Esophagus squamous epithelium (tissue), 5 donors: ENCODE results near the gene MPI. TPM values are rescaled to one million over a fixed set of nuclear protein-coding genes. Genes with fewer than 3 reads are reported as not detected.

Source experiments
- DNase-seq: peaks from one replicate; lab custom pipeline; 2025; lab: John Stamatoyannopoulos, UW
- H3K27ac ChIP-seq, 4 donors: fragments of 200-600 bp; sonication (generic); one replicate each; pipeline ENCODE4 v1.5.1; 2016 to 2019; ENCODE audit warnings: mild to moderate bottlenecking in 1 of 4
- H3K27me3 ChIP-seq, 4 donors: fragments of 200-600 bp; sonication (generic); 1 replicate in 3 of 4; 2 replicates in 1 of 4; pipeline versions ENCODE4 v1.5.1 to v1.6.0; 2017 to 2021; ENCODE audit warnings: antibody characterized with exemption in 1 of 4
- H3K36me3 ChIP-seq, 3 donors: fragments of 200-600 bp; sonication (generic); one replicate each; pipeline ENCODE4 v1.5.1; 2016 to 2019
- H3K4me1 ChIP-seq, 3 donors: fragments of 200-600 bp; sonication (generic); one replicate each; pipeline ENCODE4 v1.5.1; 2017 to 2019
- H3K4me3 ChIP-seq, 4 donors: fragments of 200-600 bp; sonication (generic); 1 replicate in 3 of 4; 2 replicates in 1 of 4; pipeline ENCODE4 v1.5.1; 2016 to 2019; ENCODE audit warnings: mild to moderate bottlenecking in 2 of 4, moderate library complexity in 1 of 4
- H3K9me3 ChIP-seq, 3 donors: fragments of 200-600 bp; sonication (generic); one replicate each; pipeline ENCODE4 v1.5.1; 2016 to 2019
- CTCF ChIP-seq, 6 experiments: fragments of 450-650 bp in 4 of 6; fragments of 200-600 bp in 2 of 6; sonication (generic) in 2 of 6; IDR thresholded peaks; one replicate each; pipeline ENCODE4 v1.5.1; 2016 to 2019; ENCODE audit warnings: antibody characterized with exemption in 6 of 6, mild to moderate bottlenecking in 4 of 6, moderate library complexity in 4 of 6
- POLR2A ChIP-seq, 4 donors: fragments of 450-650 bp; IDR thresholded peaks; one replicate each; pipeline ENCODE4 v1.6.1; 2017; ENCODE audit warnings: antibody characterized with exemption in 4 of 4, mild to moderate bottlenecking in 4 of 4, moderate library complexity in 3 of 4
- WGBS, 2 donors: methylation state at CpG; one replicate each; pipeline ENCODE4 v1.1.5; 2018; 5-methylcytosine and 5-hydroxymethylcytosine counted together
- intact Hi-C: fragments of 100-400 bp; cut with DNase I; formaldehyde crosslinking; loops from one replicate; pipeline ENCODE4 v1.15.0; 2022
- total RNA-seq, 4 donors: library from RNA; depleted of rRNA; stranded (reverse); fragments of >200 nt; gene quantifications; one replicate each; pipeline ENCODE4 v1.1.0, GENCODE V29; 2016
- donor health status: DM: yes; HTN: yes; CAD: no.

The MPI gene
- total RNA-seq, 4 donors from 2014 or later = 26.5 to 51.9 (median 47.9) TPM

- 61 to 62% methylated on average over 8 to 11 of the region's 11 CpGs for WGBS, 2 donors
- no peak for DNase-seq
- TF ChIP-seq POLR2A (IDR thresholded peaks at IDR 0.05) (no peak), CTCF (IDR thresholded peaks at IDR 0.05) (no peak)
- no peak overlapping the region for H3K4me3 ChIP-seq
- peaks cover 0 to 11% (median 0%) of the 10 kb centered on the region in 3 donors for H3K36me3 ChIP-seq
- peaks cover 42 to 74% (median 52%) of the 10 kb centered on the region in 3 donors for H3K4me1 ChIP-seq
- H3K27me3 ChIP-seq = no peaks in the 10 kb centered on the region
- intact Hi-C loops = no loop called here
- no peaks in the 10 kb centered on the region for H3K9me3 ChIP-seq
- peak overlapping the region; percentile 35 to 97 (median 95) for H3K27ac ChIP-seq
Measured at GRCh38 chr15:74863239-74864056, 26.4 kb upstream of the MPI start.

GRCh38 chr15:74864296-74864695 is 25.5 kb upstream of the MPI start:
- 86 to 89% methylated on average over 6 of the region's 6 CpGs for WGBS, 2 donors
- H3K36me3 ChIP-seq = peaks cover 0 to 10% (median 0%) of the 10 kb centered on the region in 3 donors
- intact Hi-C loops = no loop called here
- peaks cover 51 to 76% (median 60%) of the 10 kb centered on the region in 3 donors for H3K4me1 ChIP-seq
- no peak for TF ChIP-seq POLR2A (IDR thresholded peaks at IDR 0.05)
- no peak for TF ChIP-seq CTCF (IDR thresholded peaks at IDR 0.05)
- no peak for DNase-seq
- H3K4me3 ChIP-seq = no peak overlapping the region
- peak overlapping the region; percentile 63 to 97 (median 95) for H3K27ac ChIP-seq
- H3K27me3 ChIP-seq = no peaks in the 10 kb centered on the region
- H3K9me3 ChIP-seq = no peaks in the 10 kb centered on the region

- Histone ChIP-seq H3K4me1 (peaks cover 61 to 76% (median 67%) of the 10 kb centered on the region in 3 donors), H3K4me3 (no peak overlapping the region), H3K9me3 (no peaks in the 10 kb centered on the region), H3K27me3 (no peaks in the 10 kb centered on the region), H3K27ac (peak overlapping the region; percentile 7 to 97 (median 95)), H3K36me3 (peaks cover 0 to 10% (median 0%) of the 10 kb centered on the region in 3 donors)
- intact Hi-C loops = no loop called here
- TF ChIP-seq POLR2A (IDR thresholded peaks at IDR 0.05) (no peak), CTCF (IDR thresholded peaks at IDR 0.05) (no peak)
- DNase-seq = no peak
- 61 to 70% methylated on average over 2 of the region's 2 CpGs for WGBS, 2 donors
Measured at GRCh38 chr15:74865316-74865715, 24.5 kb upstream of the MPI start.

GRCh38 chr15:74866090-74866489 is 23.8 kb upstream of the MPI start:
- H3K27me3 ChIP-seq = no peaks in the 10 kb centered on the region
- peaks cover 0 to 9% (median 0%) of the 10 kb centered on the region in 3 donors for H3K36me3 ChIP-seq
- H3K9me3 ChIP-seq = no peaks in the 10 kb centered on the region
- peak overlapping the region; percentile 80 to 97 (median 95) for H3K27ac ChIP-seq
- DNase-seq = no peak
- H3K4me1 ChIP-seq = peaks cover 67 to 83% (median 74%) of the 10 kb centered on the region in 3 donors
- 41 to 50% methylated on average over 6 of the region's 6 CpGs for whole genome bisulfite sequencing, 2 donors
- intact Hi-C loops = no loop called here
- H3K4me3 ChIP-seq = no peak overlapping the region
- no peak for TF ChIP-seq CTCF (IDR thresholded peaks at IDR 0.05)
- TF ChIP-seq POLR2A (IDR thresholded peaks at IDR 0.05) = no peak

GRCh38 chr15:74867466-74868038 is 22.3 kb upstream of the MPI start:
- intact Hi-C loops = no loop called here
- no peak for DNase-seq
- H3K27me3 ChIP-seq = no peaks in the 10 kb centered on the region
- 36 to 43% methylated on average over 1 of the region's 1 CpG for WGBS, 2 donors
- peaks cover 72 to 98% (median 88%) of the 10 kb centered on the region in 3 donors for H3K4me1 ChIP-seq
- TF ChIP-seq POLR2A (IDR thresholded peaks at IDR 0.05) = no peak
- TF ChIP-seq CTCF (IDR thresholded peaks at IDR 0.05) = no peak
- H3K9me3 ChIP-seq = no peaks in the 10 kb centered on the region
- H3K27ac ChIP-seq = peak overlapping the region; percentile 94 to 98 (median 96)
- peaks cover 0 to 4% (median 0%) of the 10 kb centered on the region in 3 donors for H3K36me3 ChIP-seq
- H3K4me3 ChIP-seq = no peak overlapping the region
